GM19035 (cell line): ENCODE measurements around the gene ANKRD29.
"Not testable (repeated sequence)": the region's sequence is repeated elsewhere in the genome, so short reads cannot be mapped to it uniquely, and the experiment has no call there.

Experiments used
- ATAC-seq: cut with Tn5 transposase; IDR thresholded peaks from one replicate; pipeline ENCODE4 v1.9.1; 2021; ENCODE audit not compliant: unreplicated experiment

ANKRD29 gene

GRCh38 chr18:23617412-23618014, 45.2 kb downstream of the ANKRD29 start:
- ATAC-seq: no peak

- ATAC-seq: no peak
Observed at GRCh38 chr18:23616258-23616657, 46.5 kb downstream of the ANKRD29 start.

GRCh38 chr18:23614891-23615290, 47.8 kb downstream of the ANKRD29 start:
- no peak for ATAC-seq

GRCh38 chr18:23614413-23614812, 48.3 kb downstream of the ANKRD29 start:
- ATAC-seq: no peak

DNA sequence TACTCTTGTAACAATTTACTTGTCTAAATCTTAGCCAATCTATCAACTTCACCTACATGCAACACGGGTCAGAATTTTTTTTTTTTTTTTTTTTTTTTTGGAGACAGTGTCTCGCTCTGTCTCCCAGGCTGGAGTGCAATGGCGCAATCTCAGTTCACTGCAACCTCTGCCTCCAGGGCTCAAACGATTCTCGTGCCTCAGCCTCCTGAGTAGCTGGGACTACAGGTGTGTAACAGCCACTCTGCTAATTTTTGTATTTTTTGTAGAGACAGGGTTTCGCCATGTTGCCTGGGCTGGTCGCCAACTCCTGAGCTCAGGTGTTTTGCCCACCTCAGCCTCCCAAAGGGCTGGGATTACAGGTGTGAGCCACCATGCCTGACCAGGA, 49.6 kb downstream of the ANKRD29 start:
- not testable (repeated sequence) for ATAC-seq

DNA sequence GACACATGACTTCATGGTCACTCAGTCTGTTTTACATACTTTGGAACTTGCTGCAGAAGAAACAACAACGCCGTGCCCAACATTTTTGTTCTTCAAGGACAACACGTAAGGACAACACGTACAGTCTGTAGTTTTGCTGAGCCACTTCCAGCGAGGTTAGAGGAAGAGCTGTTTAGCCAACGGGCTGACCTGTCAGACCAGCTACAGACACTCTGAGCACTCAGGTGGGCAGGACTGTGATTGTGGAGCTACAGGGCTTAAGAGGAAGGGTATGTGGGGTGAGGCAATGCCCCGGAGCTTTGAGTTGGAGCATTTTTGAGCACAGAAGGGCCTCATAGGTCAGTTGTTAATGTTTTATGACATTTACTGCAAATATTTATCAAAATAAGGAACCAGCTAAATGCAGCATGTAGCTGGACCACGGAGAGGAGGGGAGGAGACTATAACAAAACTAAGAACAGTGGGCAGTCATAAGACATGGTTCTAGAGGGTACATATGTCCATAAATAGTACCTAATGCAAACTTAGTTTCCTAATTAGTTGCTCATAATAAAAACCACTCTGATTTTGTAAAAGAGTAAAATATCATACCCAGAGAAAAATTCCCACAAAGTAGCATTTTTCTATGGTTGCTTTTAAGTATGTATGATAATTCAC, 50.1 kb downstream of the ANKRD29 start:
- ATAC-seq: no peak

- no peak for ATAC-seq
Observed at GRCh38 chr18:23609390-23610023, 53.2 kb downstream of the ANKRD29 start.

DNA sequence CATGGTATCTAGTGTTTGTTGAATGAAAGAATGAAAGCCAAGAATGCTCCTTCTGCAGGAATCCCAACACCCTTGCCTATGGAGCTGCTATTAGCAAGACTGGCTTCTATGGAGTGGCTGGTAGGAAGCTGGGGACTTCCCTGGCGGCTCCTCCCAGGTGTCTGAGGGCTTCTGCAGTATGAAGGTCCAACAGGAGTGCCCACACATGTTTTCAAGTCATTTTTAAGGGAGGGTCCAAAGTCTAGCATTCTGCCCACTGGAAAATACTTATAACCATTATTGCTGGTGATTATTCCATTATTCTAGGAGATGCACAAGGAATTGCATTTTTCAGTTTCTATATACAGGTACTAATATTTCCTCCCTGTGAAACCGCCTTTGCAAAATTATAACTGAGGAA, 54.5 kb downstream of the ANKRD29 start:
- ATAC-seq: no peak

- no peak for ATAC-seq
Observed at GRCh38 chr18:23605941-23606340, 56.8 kb downstream of the ANKRD29 start.

DNA sequence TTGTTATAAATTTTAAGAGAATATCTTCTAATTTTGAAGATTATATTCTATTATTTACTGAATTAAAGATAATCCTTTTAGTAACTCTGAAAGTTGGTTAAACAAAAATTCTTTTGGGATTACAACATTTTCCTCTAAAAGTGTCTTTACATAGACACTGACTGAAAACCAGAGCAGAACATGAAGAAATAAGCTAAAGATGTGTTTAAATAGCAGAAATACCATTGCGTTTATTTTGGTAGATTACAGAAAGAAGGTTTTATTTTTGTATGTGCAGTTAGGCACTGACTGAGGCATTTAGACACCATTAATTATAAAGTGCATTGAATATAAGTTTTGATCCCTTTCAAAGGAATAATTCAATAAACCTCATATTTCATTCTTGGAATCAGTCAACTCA, 62.9 kb downstream of the ANKRD29 start:
- ATAC-seq: no peak

- ATAC-seq: no peak
Observed at GRCh38 chr18:23596183-23596582, 66.5 kb downstream of the ANKRD29 start.

GRCh38 chr18:23595591-23595990, 67.1 kb downstream of the ANKRD29 start:
- no peak for ATAC-seq

DNA sequence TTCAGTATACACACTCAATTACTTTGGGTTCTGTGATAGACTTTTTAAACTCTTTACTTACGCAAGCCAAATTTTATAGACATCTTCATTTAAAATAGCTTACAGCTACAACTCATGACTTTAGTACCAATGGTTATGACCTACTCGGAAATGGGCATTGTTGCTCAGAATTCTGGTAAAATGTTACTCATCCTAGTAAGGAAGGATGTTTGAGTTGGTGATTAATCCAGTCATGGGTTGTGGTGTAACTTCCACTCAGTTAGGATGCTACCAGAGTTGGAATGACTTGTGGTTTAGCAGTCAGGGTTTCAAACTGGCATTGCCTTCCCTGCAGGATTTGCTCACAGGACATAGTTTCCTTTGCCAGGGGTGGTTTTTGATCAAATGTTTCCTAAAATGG, 69.0 kb downstream of the ANKRD29 start:
- no peak for ATAC-seq

GRCh38 chr18:23592911-23593310, 69.8 kb downstream of the ANKRD29 start:
- ATAC-seq: no peak

DNA sequence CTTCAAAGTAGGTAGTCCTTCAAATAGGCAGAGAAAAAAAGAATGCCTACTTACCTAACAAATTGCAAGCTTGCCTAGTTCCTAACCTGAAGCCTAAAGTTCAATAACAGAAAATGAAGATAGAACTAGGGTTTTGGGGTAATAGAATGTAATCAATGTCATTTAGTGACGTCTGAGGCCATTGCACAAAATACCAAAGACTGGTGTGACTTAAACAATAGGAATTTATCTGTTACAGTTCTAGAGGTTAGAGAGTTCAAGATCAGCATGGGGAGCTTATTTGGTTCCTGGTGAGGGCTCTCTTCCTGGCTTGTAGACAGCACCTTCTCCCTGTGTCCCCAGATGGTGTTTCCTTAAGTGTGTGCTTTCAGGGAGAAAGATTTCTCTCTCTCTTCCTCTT, 71.7 kb downstream of the ANKRD29 start:
- no peak for ATAC-seq

- ATAC-seq: no peak
Observed at GRCh38 chr18:23588836-23589560, 73.7 kb downstream of the ANKRD29 start.

- no peak for ATAC-seq
Observed at GRCh38 chr18:23587220-23587642, 75.5 kb downstream of the ANKRD29 start.

DNA sequence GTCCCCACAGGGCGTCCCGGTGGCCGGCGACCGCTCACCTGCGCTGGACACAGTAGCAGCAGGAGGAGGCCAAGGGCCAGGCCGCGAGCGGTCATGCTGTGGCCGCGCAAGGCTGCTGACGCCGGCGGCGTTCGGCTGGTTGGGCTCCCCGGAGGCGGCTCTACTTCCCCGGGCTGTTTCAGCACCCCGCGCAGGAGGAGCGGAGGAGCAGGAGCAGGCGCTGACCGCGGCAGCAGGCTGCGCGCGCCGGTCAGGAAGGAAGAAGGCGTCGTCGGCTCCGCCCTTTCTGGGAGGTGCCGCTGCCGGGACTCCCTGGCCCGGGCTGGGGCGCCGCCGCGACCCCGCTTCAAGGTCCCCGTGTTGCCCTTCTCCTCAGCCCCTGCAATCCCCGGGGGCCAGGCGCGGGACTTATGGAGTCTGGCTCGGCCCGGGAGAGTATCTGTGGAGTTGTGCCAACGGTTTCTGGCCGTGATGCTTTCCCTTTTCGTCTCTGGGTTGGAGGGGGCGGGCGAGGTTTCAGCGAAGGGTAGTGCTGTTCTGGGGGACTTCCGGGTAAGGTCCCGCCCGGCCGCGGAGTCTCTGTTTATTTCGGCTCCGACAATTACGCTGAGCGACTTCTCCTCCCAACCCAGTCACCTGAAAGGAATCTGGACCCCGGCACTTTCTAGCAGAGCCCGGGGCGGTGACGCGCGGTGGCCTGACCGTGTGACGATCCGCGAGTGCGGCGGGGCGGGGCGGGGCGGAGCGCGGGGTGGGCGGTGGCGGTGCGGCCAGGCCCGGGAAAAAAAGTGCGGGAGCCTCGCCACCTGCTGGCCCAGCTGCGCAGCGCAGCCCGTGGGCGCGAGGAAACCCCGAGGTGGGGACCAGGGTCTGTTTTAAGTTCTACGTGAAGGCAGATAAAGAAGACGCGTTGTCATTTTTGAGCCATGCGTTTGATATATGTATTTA, 76.2 kb downstream of the ANKRD29 start, which contains the start of gene NPC1:
Gene NPC1, minus strand, starts transcription at position 258 of the 948 bp plus-strand sequence. Its CDS starts 163 bp downstream, at position 95.
- ATAC-seq: peak; percentile 91

- ATAC-seq: no peak
Observed at GRCh38 chr18:23585897-23586248, 76.8 kb downstream of the ANKRD29 start.

DNA sequence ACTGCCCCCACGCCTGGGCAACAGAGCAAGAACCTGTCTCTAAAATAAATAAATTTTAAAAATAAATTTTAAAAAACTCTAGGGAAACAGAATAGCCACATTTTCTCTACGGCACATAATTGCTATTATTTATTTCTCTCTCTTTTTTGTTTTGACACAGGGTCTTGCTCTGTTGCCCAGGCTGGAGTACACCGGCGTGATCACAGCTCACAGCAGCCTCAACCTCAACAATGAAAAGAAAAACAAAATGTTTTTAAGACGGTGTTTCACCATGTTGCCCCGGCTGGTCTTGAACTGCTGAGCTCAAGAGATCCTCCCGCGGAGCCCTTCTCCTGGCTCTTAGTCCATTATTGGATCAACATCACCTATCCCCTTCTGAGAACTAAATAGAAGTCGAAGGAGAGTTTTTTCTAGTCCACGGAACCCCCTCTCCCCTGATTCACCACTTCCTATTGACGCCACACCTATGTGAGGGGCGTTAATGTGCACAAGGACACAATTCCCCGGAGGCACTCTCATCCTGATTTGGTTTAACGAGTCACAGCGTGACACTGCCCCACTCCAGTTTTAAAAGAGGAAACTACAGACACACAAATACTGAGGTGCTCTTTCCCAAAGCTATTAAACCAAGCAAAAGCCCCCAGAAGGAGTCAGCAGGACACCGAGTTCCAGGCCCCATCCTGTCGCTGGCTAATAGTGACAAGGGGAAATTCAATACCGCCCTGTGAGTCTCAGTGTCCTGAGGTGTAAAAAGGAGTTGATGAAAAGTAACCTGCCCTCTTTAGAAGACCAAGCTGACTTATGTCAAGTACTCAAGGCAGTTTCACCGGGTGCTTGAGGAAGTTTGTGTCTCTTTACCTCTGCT, 77.5 kb downstream of the ANKRD29 start:
- no peak for ATAC-seq
